CD4-positive, alpha-beta memory T cell (primary cell): ENCODE measurements around the gene MAN1C1. TPM values are rescaled to one million over a fixed set of nuclear protein-coding genes. Genes with fewer than 3 reads are reported as not detected.
A peak's percentile ranks its signal among the peaks of the same experiment; 100 is the strongest.

ENCODE experiments used
- CTCF ChIA-PET: fragments of 350-600 bp; sonication (Branson Sonifier 250); formaldehyde crosslinking; loops from one replicate; lab custom pipeline; 2021; ENCODE audit warnings: inconsistent platforms; ENCODE audit not compliant: partially characterized antibody; lab: Charles Lee
- POLR2A ChIA-PET: fragments of 350-600 bp; sonication (Branson Sonifier 250); formaldehyde crosslinking; loops from one replicate; lab custom pipeline; 2021; ENCODE audit not compliant: partially characterized antibody; lab: Charles Lee
- DNase-seq, 5 donors: peaks; one replicate each; pipeline versions ENCODE4 v3.0.0 to v3.0.0-alpha.2; 2020 to 2022; ENCODE audit warnings: mixed read lengths in 1 of 5
- H3K27ac ChIP-seq: one replicate; pipeline ENCODE4 v1.7.0; 2013; ENCODE audit warnings: low read depth, low read length
- H3K27me3 ChIP-seq: 2 replicates; pipeline ENCODE4 v1.7.0; 2013; ENCODE audit warnings: mild to moderate bottlenecking, low read length, moderate library complexity; ENCODE audit not compliant: insufficient read depth
- H3K36me3 ChIP-seq: 2 replicates; pipeline ENCODE4 v1.7.0; 2013; ENCODE audit warnings: mild to moderate bottlenecking, low read length, moderate library complexity; ENCODE audit not compliant: insufficient read depth
- H3K4me1 ChIP-seq: 2 replicates; pipeline ENCODE4 v1.7.0; 2013; ENCODE audit warnings: mild to moderate bottlenecking, low read length, moderate library complexity; ENCODE audit not compliant: insufficient read depth
- H3K4me3 ChIP-seq, 2 donors: one replicate each; pipeline ENCODE4 v1.7.0; 2013; ENCODE audit warnings: low read length in 2 of 2, mild to moderate bottlenecking in 1 of 2
- H3K9me3 ChIP-seq, 2 donors: one replicate each; pipeline ENCODE4 v1.7.0; 2013; ENCODE audit warnings: low read length in 2 of 2, control low read depth in 1 of 2; ENCODE audit not compliant: control insufficient read depth in 1 of 2
- H3K27ac Mint-ChIP-seq, 7 donors: one replicate each; pipeline ENCODE4 v1.8.0; 2020 to 2021; ENCODE audit warnings: mixed read lengths in 7 of 7, mild to moderate bottlenecking in 6 of 7, inconsistent platforms in 3 of 7, moderate library complexity in 3 of 7
- H3K27me3 Mint-ChIP-seq, 2 donors: one replicate each; pipeline ENCODE4 v1.8.0; 2020 to 2021; ENCODE audit warnings: mixed read lengths in 2 of 2
- H3K36me3 Mint-ChIP-seq, 2 donors: one replicate each; pipeline ENCODE4 v1.8.0; 2020 to 2021; ENCODE audit warnings: mixed read lengths in 2 of 2, inconsistent platforms in 1 of 2, mild to moderate bottlenecking in 1 of 2
- H3K4me1 Mint-ChIP-seq, 4 donors: one replicate each; pipeline ENCODE4 v1.8.0; 2020 to 2021; ENCODE audit warnings: mixed read lengths in 4 of 4, mild to moderate bottlenecking in 1 of 4
- H3K4me3 Mint-ChIP-seq, 8 donors: one replicate each; pipeline ENCODE4 v1.8.0; 2020 to 2021; ENCODE audit warnings: mixed read lengths in 8 of 8, mild to moderate bottlenecking in 7 of 8, moderate library complexity in 6 of 8, inconsistent platforms in 3 of 8
- H3K9me3 Mint-ChIP-seq, 8 donors: one replicate each; pipeline ENCODE4 v1.8.0; 2020 to 2021; ENCODE audit warnings: mixed read lengths in 8 of 8, mild to moderate bottlenecking in 5 of 8, inconsistent platforms in 3 of 8, moderate library complexity in 1 of 8
- intact Hi-C: fragments of 100-400 bp; cut with micrococcal nuclease; formaldehyde crosslinking; loops from one replicate; pipeline ENCODE4 v1.15.1; 2023
- polyA plus RNA-seq, 2 donors: library from polyadenylated mRNA; unstranded; fragments of 300-500 nt; fragmentation: Illumina TruSeq; gene quantifications; one replicate each; pipeline ENCODE4 v1.2.3, GENCODE V29; 2021
- total RNA-seq, 2 experiments: library from RNA; stranded (reverse); gene quantifications; one replicate each; pipeline ENCODE4 v1.2.3, GENCODE V29; 2021

The MAN1C1 gene
- total and polyA plus RNA-seq, 4 experiments from 2014 or later, result 3.6 to 45.1 (median 26.5) TPM

GRCh38 chr1:25757151-25757845, 140.7 kb downstream of the MAN1C1 start:
- ChIA-PET CTCF (interaction anchor here (1.1 kb wide), 1 partner anchor 40 kb away, joined by 3 read pairs; no protein-coding TSS in a partner anchor), POLR2A (interaction anchor here (2.3 kb wide), 1 partner anchor 17 kb away, joined by 13 read pairs; no protein-coding TSS in a partner anchor)
- H3K27ac Mint-ChIP-seq, result peak overlapping the region in 3 of 7 donors; percentile 15 to 57 (median 20)

DNA sequence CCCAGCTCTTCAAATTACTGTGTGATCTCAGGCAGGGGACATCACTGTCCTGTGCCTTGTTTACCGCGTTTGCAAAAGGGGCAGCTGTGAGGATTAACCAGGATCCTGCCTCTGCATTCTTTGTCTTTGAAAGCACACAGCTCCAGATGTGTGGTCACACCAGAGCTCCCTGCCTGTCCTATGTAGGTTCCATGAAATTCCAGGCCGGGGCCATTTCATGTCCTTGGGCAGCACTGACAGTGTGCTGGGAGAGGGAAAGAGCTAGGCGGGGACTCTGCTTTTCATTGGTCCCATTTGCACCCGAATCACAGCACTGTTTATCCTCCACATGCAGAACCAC, 141.2 kb downstream of the MAN1C1 start:
- Mint-ChIP-seq H3K9me3 (no peaks in the 10 kb centered on the region), H3K27ac (peak overlapping the region in 1 of 7 donors; percentile 22), H3K4me1 (peaks cover 16 to 32% (median 20%) of the 10 kb centered on the region in 4 donors), H3K27me3 (no peaks in the 10 kb centered on the region), H3K4me3 (no peak overlapping the region), H3K36me3 (peaks cover 23 to 29% of the 10 kb centered on the region in 2 donors)
- Histone ChIP-seq H3K27me3 (no peaks in the 10 kb centered on the region), H3K4me1 (peaks cover 18% of the 10 kb centered on the region), H3K9me3 (no peaks in the 10 kb centered on the region), H3K36me3 (peaks cover 10% of the 10 kb centered on the region), H3K4me3 (no peak overlapping the region), H3K27ac (no peak overlapping the region)
- ChIA-PET CTCF (interaction anchor here (1.1 kb wide), 1 partner anchor 40 kb away, joined by 3 read pairs; no protein-coding TSS in a partner anchor), POLR2A (interaction anchor here (2.3 kb wide), 1 partner anchor 16 kb away, joined by 13 read pairs; no protein-coding TSS in a partner anchor)
- DNase-seq, result no peak
- intact Hi-C loops, result no loop called here

More at GRCh38 chr1:25757151-25757845, 140.7 kb downstream of the MAN1C1 start:
- intact Hi-C loops, result no loop called here
- no peaks in the 10 kb centered on the region for H3K27me3 ChIP-seq
- peaks cover 18% of the 10 kb centered on the region for H3K4me1 ChIP-seq
- Mint-ChIP-seq H3K4me1 (peaks cover 16 to 35% (median 20%) of the 10 kb centered on the region in 4 donors), H3K36me3 (peaks cover 23 to 30% of the 10 kb centered on the region in 2 donors), H3K27me3 (no peaks in the 10 kb centered on the region), H3K4me3 (no peak overlapping the region), H3K9me3 (no peaks in the 10 kb centered on the region)
- H3K4me3 ChIP-seq, result no peak overlapping the region
- no peak for DNase-seq
- no peak overlapping the region for H3K27ac ChIP-seq
- H3K36me3 ChIP-seq, result peaks cover 10% of the 10 kb centered on the region
- H3K9me3 ChIP-seq, result no peaks in the 10 kb centered on the region

DNA sequence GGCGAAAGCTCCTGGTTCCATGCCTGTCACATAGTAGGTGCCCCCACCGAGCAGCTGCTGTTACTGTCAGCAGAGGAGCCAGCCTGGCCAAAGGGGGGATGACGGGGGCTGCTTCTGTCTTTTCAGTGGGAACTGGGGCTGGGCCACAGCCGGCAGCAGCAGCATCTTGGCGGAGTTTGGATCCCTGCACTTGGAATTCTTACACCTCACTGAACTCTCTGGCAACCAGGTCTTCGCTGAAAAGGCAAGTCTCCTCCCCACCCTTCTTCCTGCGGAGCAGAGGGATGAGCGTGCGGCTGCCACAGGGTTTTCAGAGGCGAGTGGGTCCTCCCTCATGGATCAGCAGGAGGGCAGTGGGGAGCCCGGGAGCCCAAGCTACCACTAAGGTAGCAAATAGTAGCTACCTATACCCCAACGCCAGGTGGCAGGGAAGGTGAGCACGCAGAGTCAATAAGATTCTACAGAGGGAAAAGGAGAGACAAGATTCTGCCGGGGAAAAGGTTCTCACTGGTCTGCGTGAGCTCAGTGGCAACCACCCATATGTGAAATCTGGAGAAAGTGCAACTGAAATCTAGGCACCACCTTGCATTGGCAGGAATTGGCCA, 142.0 kb downstream of the MAN1C1 start:
- no peak for DNase-seq
- H3K9me3 Mint-ChIP-seq, result no peaks in the 10 kb centered on the region
- H3K4me1 Mint-ChIP-seq, result peaks cover 16 to 32% (median 19%) of the 10 kb centered on the region in 4 donors
- H3K27me3 Mint-ChIP-seq, result no peaks in the 10 kb centered on the region
- H3K4me3 Mint-ChIP-seq, result no peak overlapping the region
- H3K27ac ChIP-seq, result no peak overlapping the region
- H3K27ac Mint-ChIP-seq, result peak overlapping the region in 3 of 7 donors; percentile 37 to 64 (median 37)
- intact Hi-C loops, result no loop called here
- H3K9me3 ChIP-seq, result no peaks in the 10 kb centered on the region
- no peaks in the 10 kb centered on the region for H3K27me3 ChIP-seq
- H3K36me3 Mint-ChIP-seq, result peaks cover 20 to 29% of the 10 kb centered on the region in 2 donors
- H3K36me3 ChIP-seq, result peaks cover 12% of the 10 kb centered on the region
- ChIA-PET CTCF (interaction anchor here (1.0 to 1.8 kb wide), 3 partner anchors 39 to 150 kb away, joined by 3 to 6 read pairs (median 3); no protein-coding TSS in a partner anchor), POLR2A (interaction anchor here (2.3 kb wide), 1 partner anchor 16 kb away, joined by 13 read pairs; no protein-coding TSS in a partner anchor)
- H3K4me3 ChIP-seq, result no peak overlapping the region
- peaks cover 18% of the 10 kb centered on the region for H3K4me1 ChIP-seq

DNA sequence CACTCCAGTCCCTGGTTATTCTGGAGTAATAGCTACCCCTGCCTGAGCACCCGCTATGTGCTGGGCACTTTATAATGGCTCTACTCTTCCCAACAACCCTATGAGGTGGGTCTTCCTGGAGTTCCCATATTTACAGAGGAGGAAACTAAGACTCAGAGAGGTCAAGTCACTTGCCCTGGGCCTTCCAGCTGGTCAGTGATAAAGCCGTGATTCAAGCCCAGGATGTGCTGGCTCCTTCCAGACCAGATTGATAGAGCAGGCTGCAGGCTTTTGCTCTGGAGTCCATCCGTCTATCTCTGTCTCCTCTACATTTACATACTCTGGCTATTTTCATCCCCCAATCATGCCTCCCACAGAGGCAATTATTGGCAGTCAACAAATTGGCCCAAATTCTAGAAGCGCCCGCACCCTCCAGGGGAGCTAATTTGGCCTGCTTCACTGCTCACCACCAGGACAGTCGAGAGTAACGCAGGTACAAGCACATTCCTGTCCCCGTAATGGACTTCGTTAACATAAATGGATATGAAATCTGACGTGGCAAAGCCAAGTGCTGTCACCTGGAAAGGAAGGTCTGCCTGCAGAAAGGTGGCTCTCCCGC, 143.6 kb downstream of the MAN1C1 start:
- Histone ChIP-seq H3K4me1 (peaks cover 14% of the 10 kb centered on the region), H3K27me3 (no peaks in the 10 kb centered on the region), H3K36me3 (peaks cover 15% of the 10 kb centered on the region), H3K9me3 (no peaks in the 10 kb centered on the region), H3K27ac (no peak overlapping the region), H3K4me3 (no peak overlapping the region)
- Mint-ChIP-seq H3K4me3 (no peak overlapping the region), H3K4me1 (peaks cover 9 to 22% (median 11%) of the 10 kb centered on the region in 4 donors), H3K27ac (peak overlapping the region in 3 of 7 donors; percentile 1 to 45 (median 30)), H3K9me3 (no peaks in the 10 kb centered on the region), H3K27me3 (no peaks in the 10 kb centered on the region), H3K36me3 (peaks cover 12 to 26% of the 10 kb centered on the region in 2 donors)
- intact Hi-C loops, result no loop called here
- DNase-seq, result no peak
- POLR2A ChIA-PET, result interaction anchor here (1.5 kb wide), 1 partner anchor 14 kb away, joined by 6 read pairs; no protein-coding TSS in a partner anchor
- CTCF ChIA-PET, result interaction anchor here (1.8 kb wide), 1 partner anchor 151 kb away, joined by 6 read pairs; no protein-coding TSS in a partner anchor

- Mint-ChIP-seq H3K27ac (peak overlapping the region in 3 of 7 donors; percentile 31 to 74 (median 59)), H3K27me3 (no peaks in the 10 kb centered on the region), H3K9me3 (no peaks in the 10 kb centered on the region), H3K4me1 (peaks cover 5 to 15% (median 5%) of the 10 kb centered on the region in 4 donors), H3K4me3 (no peak overlapping the region), H3K36me3 (peaks cover 13 to 26% of the 10 kb centered on the region in 2 donors)
- Histone ChIP-seq H3K4me3 (no peak overlapping the region), H3K27ac (no peak overlapping the region), H3K27me3 (no peaks in the 10 kb centered on the region), H3K4me1 (peaks cover 9% of the 10 kb centered on the region), H3K36me3 (peaks cover 13% of the 10 kb centered on the region), H3K9me3 (no peaks in the 10 kb centered on the region)
- ChIA-PET CTCF (no interaction called here), POLR2A (interaction anchor here (1.5 kb wide), 1 partner anchor 13 kb away, joined by 6 read pairs; no protein-coding TSS in a partner anchor)
- DNase-seq, result no peak
- intact Hi-C loops, result no loop called here
These were observed 144.3 kb downstream of the MAN1C1 start for GRCh38 chr1:25760871-25761270.

DNA sequence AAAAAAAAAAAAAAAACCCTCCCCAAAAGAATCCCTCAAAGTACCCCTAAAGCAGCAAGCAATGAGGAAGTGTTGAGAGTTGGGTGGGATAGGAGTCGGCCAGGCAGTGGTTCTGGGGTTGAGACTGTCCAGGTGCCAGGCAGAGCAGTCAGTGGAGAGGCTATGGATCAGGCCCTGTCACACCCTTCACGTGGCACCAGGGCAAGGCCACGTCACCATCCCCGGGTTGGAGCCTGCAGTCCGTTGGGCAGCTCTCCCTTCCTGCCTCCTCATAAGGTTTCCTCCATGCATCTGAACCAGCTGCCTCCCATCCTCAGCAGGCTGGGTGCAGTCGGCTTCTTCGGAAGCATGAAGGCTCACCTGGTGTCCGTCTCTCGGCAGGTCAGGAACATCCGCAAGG, 146.9 kb downstream of the MAN1C1 start:
- Histone ChIP-seq H3K4me3 (no peak overlapping the region), H3K9me3 (no peaks in the 10 kb centered on the region), H3K27ac (no peak overlapping the region), H3K36me3 (peaks cover 13% of the 10 kb centered on the region), H3K4me1 (no peaks in the 10 kb centered on the region), H3K27me3 (no peaks in the 10 kb centered on the region)
- no peaks in the 10 kb centered on the region for H3K9me3 Mint-ChIP-seq
- CTCF ChIA-PET, result no interaction called here
- no peak for DNase-seq
- no peak overlapping the region for H3K27ac Mint-ChIP-seq
- no peaks in the 10 kb centered on the region for H3K27me3 Mint-ChIP-seq
- POLR2A ChIA-PET, result interaction anchor here (1.3 kb wide), 1 partner anchor 11 kb away, joined by 3 read pairs; no protein-coding TSS in a partner anchor
- no peak overlapping the region for H3K4me3 Mint-ChIP-seq
- intact Hi-C loops, result no loop called here
- H3K36me3 Mint-ChIP-seq, result peaks cover 17 to 23% of the 10 kb centered on the region in 2 donors
- H3K4me1 Mint-ChIP-seq, result peaks cover 0 to 4% (median 2%) of the 10 kb centered on the region in 4 donors
